Activated CD4-positive, alpha-beta memory T cell treated with anti-CD3 and anti-CD28 coated beads for 36 hours (primary cell): ENCODE measurements around the gene COL6A1. TPM values are rescaled to one million over a fixed set of nuclear protein-coding genes. Genes with fewer than 3 reads are reported as not detected.
"Not testable (repeated sequence)": the region's sequence is repeated elsewhere in the genome, so short reads cannot be mapped to it uniquely, and the experiment has no call there.

Experiments used
- CTCF ChIA-PET: fragments of 350-600 bp; sonication (Branson Sonifier 250); formaldehyde crosslinking; loops from one replicate; lab custom pipeline; 2021; ENCODE audit warnings: antibody characterized with exemption, inconsistent platforms; lab: Charles Lee
- POLR2A ChIA-PET: fragments of 350-600 bp; sonication (Branson Sonifier 250); formaldehyde crosslinking; loops from one replicate; lab custom pipeline; 2021; ENCODE audit warnings: antibody characterized with exemption; lab: Charles Lee
- DNase-seq: peaks from one replicate; pipeline ENCODE4 v3.0.0-alpha.2; 2020
- H3K27ac Mint-ChIP-seq: one replicate; pipeline ENCODE4 v1.8.0; 2021; ENCODE audit warnings: mixed read lengths
- H3K27me3 Mint-ChIP-seq: one replicate; pipeline ENCODE4 v1.8.0; 2021; ENCODE audit warnings: mixed read lengths
- H3K36me3 Mint-ChIP-seq: one replicate; pipeline ENCODE4 v1.8.0; 2021; ENCODE audit warnings: mixed read lengths
- H3K4me1 Mint-ChIP-seq: one replicate; pipeline ENCODE4 v1.8.0; 2021; ENCODE audit warnings: low read depth, mixed read lengths
- H3K4me3 Mint-ChIP-seq: one replicate; pipeline ENCODE4 v1.8.0; 2021; ENCODE audit warnings: mild to moderate bottlenecking, mixed read lengths
- H3K9me3 Mint-ChIP-seq: one replicate; pipeline ENCODE4 v1.8.0; 2021; ENCODE audit warnings: mixed read lengths
- intact Hi-C: fragments of 100-400 bp; cut with micrococcal nuclease; formaldehyde crosslinking; loops from one replicate; pipeline ENCODE4 v1.15.1; 2023
- total RNA-seq, 2 experiments: library from RNA; stranded (reverse); gene quantifications; one replicate each; pipeline ENCODE4 v1.2.3, GENCODE V29; 2021

COL6A1 gene
- total RNA-seq, 2 experiments from 2014 or later = 0.39 to 0.40 TPM

DNA sequence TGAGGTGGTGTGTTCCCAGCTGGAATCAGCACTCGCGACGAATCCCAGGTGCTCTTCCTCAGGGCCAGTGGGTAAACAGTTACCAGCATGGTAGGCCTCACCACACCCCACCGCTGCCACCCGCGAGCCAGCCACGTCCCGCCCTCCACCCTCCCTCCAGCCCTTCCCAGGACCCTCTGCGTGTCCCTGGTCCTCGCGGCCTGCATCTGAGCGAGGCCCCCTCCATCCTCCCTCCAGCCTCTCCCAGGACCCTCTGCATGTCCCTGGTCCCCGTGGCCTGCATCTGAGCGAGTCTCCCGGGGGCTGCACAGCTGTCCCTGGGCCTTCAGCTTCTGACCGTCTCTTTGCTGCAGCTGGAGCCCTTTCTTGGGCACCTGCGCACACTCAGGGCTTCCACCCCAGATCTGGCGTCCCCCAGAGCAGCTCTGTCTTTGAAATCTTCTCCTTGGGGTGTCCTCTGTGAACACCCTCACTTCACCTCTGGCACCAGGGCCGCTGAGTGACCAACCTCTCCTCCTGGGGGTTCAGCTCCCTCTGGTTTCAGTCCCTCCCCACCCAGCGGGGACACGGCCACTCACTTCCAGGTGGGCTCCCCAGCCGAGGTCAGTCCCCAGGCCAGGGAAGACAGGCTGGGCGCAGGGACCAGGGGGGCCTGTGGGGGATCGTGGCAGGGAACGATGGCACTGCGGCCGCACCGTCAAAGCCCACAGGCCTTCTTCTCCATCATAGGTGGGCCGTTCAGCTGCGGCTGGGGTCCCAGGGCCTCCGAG, 58.5 kb downstream of the COL6A1 start:
- Mint-ChIP-seq H3K27ac (no peak overlapping the region), H3K4me3 (no peak overlapping the region), H3K4me1 (no peaks in the 10 kb centered on the region), H3K9me3 (no peaks in the 10 kb centered on the region), H3K27me3 (peaks cover 2% of the 10 kb centered on the region), H3K36me3 (no peaks in the 10 kb centered on the region)
- CTCF ChIA-PET = interaction anchor here (0.6 kb wide), 1 partner anchor 59 kb away, joined by 3 read pairs; no protein-coding TSS in a partner anchor
- intact Hi-C loops = no loop called here
- no peak for DNase-seq
- POLR2A ChIA-PET = no interaction called here

DNA sequence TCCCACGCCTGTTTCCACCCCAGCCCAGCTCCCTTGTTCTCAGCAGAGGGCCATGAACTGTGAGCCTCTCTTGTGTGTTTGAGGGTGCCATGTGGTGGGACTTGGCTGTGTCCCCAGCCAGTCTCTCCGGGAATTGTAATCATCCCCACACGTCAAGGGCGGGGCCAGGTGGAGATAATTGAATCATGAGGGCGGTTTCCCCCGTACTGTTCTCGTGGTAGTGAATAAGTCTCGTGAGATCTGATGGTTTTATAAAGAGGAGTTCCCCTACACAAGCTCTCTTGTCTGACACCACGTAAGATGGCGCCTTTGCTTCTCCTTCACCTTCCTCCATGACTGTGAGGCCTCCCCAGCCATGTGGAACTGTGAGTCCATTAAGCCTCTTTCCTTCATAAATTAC, 59.1 kb downstream of the COL6A1 start:
- no peak overlapping the region for H3K4me3 Mint-ChIP-seq
- POLR2A ChIA-PET = no interaction called here
- H3K4me1 Mint-ChIP-seq = no peaks in the 10 kb centered on the region
- CTCF ChIA-PET = interaction anchor here (0.6 kb wide), 1 partner anchor 59 kb away, joined by 3 read pairs; no protein-coding TSS in a partner anchor
- no peaks in the 10 kb centered on the region for H3K36me3 Mint-ChIP-seq
- no peak overlapping the region for H3K27ac Mint-ChIP-seq
- peaks cover 2% of the 10 kb centered on the region for H3K27me3 Mint-ChIP-seq
- no peak for DNase-seq
- no peaks in the 10 kb centered on the region for H3K9me3 Mint-ChIP-seq
- intact Hi-C loops = no loop called here

DNA sequence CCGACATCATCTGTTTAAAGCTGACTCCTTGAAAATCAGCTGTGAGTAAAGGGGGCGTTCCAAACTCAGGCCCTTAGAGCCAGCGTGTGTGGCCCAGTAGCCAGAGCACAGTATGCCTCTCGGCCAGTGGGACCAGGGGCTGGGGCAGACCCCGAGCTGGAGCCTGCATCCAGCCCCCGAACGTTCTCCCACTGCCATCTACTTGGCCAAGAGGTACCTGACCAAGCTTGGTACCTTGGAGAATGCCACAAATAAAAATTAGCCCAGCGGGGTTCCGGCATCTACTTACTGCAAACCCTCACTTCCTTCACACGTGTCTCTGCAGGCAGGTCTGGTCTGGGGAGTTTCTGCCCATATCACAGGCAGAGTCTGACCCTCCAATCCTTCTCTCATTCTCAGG, 59.6 kb downstream of the COL6A1 start:
- DNase-seq = no peak
- Mint-ChIP-seq H3K4me3 (no peak overlapping the region), H3K4me1 (no peaks in the 10 kb centered on the region), H3K9me3 (no peaks in the 10 kb centered on the region), H3K27me3 (peaks cover 2% of the 10 kb centered on the region), H3K36me3 (no peaks in the 10 kb centered on the region), H3K27ac (no peak overlapping the region)
- ChIA-PET POLR2A (no interaction called here), CTCF (no interaction called here)
- intact Hi-C loops = no loop called here

DNA sequence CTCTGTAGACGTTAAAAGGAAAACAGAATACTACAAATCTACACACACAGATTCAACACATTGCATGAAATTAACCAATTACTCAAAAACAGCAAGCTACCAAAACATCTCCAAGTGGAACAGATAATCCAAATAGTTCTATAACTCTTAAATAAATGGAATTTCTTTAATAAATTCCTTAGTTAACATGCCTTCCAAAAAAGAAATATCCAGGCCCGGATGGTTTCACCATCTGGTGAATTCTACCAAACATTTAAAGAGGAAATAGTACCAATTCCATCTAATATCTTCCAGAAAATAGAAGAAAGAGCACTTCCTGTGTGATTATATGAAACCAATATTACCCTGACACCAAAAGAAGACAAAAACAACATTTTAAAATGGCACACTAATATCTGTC, 63.6 kb downstream of the COL6A1 start:
- intact Hi-C loops = no loop called here
- Mint-ChIP-seq H3K36me3 (no peaks in the 10 kb centered on the region), H3K27me3 (peaks cover 2% of the 10 kb centered on the region), H3K4me3 (no peak overlapping the region), H3K4me1 (no peaks in the 10 kb centered on the region), H3K9me3 (no peaks in the 10 kb centered on the region), H3K27ac (no peak overlapping the region)
- POLR2A ChIA-PET = no interaction called here
- DNase-seq = no peak
- CTCF ChIA-PET = no interaction called here

DNA sequence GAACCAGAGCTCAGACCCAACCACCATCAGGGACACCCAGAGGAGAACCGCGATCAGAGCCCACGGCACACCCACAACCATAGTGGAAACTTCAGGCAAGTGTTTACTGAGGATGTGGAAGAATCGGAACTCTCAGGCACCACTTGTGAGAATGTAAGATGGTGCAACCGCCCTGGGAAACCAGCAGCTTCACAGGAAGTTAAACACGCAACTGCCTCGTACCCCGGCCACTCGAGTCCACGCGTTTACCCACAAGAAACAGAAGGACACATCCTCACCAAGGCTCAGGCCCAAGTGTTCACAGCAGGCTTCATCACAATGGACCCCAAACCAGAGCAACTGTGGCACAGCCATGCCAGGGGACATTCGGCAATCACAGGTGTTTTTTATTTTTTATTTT, 64.9 kb downstream of the COL6A1 start:
- intact Hi-C loops = no loop called here
- CTCF ChIA-PET = no interaction called here
- no peak for DNase-seq
- POLR2A ChIA-PET = no interaction called here
- Mint-ChIP-seq H3K27ac (no peak overlapping the region), H3K27me3 (peaks cover 2% of the 10 kb centered on the region), H3K36me3 (no peaks in the 10 kb centered on the region), H3K9me3 (no peaks in the 10 kb centered on the region), H3K4me1 (no peaks in the 10 kb centered on the region), H3K4me3 (no peak overlapping the region)

DNA sequence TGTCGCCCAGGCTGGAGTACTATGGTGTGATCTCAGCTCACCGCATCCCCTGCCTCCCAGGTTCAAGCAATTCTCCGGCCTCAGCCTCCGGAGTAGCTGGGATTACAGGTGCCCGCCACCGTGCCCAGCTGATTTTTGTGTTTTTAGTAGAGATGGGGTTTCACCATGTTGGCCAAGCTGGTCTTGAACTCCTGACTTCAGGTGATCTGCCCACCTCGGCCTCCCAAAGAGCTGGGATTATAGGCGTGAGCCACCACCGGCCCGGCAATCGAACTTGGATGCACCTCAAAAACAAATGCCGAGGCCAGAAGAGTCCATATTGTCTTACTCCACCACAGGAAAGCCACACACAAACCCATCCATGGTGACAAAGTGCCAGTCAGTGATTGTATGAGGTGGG, 65.3 kb downstream of the COL6A1 start:
- H3K27ac Mint-ChIP-seq, intact Hi-C loops, POLR2A ChIA-PET, H3K36me3 Mint-ChIP-seq, DNase-seq, H3K4me1 Mint-ChIP-seq, CTCF ChIA-PET, H3K4me3 Mint-ChIP-seq, H3K9me3 Mint-ChIP-seq, H3K27me3 Mint-ChIP-seq: not testable (repeated sequence)

DNA sequence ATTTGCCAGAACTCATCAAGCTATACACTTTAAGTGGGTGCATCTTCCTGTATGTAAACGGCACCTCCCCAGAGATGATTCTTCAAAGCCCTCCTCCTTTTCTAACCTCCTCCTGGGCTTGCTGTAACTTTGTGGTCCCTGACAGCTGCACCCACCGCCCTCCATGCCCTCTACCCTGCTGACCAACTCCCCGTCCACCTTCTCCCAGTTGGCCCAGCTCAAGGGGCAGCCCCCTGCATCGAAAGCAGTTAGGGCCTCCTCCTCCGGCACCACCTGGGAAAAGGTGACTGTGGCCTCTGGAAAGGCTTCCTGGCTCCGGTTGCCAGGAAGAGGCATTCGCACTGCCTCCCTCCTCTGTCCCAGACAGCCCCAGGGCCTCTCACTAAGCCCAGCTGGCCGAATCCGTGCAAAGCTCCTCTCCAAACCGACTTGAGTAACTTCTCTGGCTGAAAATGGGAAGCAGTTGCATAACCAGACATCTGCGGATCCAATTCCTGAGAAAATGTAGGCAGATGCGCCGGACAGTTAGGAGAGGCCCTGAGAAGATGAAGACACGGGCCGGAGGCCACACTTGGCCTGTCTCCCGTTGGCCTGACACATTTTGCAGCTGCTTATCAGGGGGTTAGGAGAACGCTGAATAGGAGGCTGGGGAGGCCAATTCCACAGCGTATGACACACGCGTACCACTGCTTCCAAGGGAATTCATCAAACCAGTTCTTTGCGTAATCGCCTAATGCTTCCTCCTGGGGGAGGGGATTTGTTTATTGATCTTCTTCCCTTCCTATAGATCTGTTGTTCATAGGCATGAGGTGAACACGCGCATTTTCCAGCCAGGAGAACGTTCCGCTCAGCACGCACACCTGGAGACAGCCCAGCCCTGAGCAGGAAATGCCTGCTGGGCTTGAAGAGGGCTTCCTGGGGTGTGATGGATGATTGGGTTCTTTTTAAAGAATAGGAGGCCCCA, 67.6 kb downstream of the COL6A1 start:
- intact Hi-C loops = no loop called here
- H3K4me3 Mint-ChIP-seq = no peak overlapping the region
- H3K36me3 Mint-ChIP-seq = no peaks in the 10 kb centered on the region
- no peak for DNase-seq
- POLR2A ChIA-PET = no interaction called here
- no peaks in the 10 kb centered on the region for H3K4me1 Mint-ChIP-seq
- H3K27me3 Mint-ChIP-seq = peaks cover 5% of the 10 kb centered on the region
- no peak overlapping the region for H3K27ac Mint-ChIP-seq
- CTCF ChIA-PET = no interaction called here
- no peaks in the 10 kb centered on the region for H3K9me3 Mint-ChIP-seq

DNA sequence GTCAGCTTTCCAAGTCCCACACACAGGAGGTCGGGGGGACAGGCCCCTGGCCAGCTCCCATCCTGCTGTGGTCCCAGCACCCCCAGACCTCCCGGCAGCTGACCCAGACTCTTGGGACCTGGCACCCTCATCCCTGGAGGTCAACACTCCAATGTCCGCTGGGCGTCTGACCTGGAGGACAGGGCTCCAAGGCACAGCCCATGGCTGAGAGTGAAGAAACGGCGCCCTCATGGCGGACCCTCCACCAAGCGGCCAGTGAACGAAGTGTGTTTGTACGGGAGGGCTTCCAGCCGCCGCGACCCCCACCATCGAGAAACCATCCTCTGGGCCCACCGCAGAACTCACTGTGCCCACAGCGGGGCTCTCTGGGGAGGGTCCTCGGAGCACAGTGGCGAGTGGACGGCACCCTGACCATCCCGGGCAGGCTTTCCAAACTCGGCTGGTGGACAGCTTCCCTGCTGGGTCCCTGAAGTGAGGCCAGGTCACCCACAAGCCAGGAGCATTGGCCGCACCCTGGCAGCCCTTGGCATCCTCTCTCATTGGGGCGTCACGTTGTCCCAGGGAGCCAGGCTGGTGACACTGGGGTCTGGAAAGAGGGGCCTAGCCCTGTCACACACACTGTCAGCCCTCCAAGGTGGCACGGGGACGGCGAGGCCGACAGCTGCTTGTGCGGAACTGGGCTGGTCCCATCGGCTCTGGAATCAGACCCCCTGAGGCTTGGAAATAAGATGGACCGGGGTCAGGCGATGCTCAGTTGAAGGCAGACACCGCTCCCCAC, 68.5 kb downstream of the COL6A1 start:
- peaks cover 5% of the 10 kb centered on the region for H3K27me3 Mint-ChIP-seq
- no peak overlapping the region for H3K27ac Mint-ChIP-seq
- no peak for DNase-seq
- H3K4me1 Mint-ChIP-seq = no peaks in the 10 kb centered on the region
- intact Hi-C loops = no loop called here
- no peaks in the 10 kb centered on the region for H3K9me3 Mint-ChIP-seq
- POLR2A ChIA-PET = no interaction called here
- CTCF ChIA-PET = no interaction called here
- no peak overlapping the region for H3K4me3 Mint-ChIP-seq
- H3K36me3 Mint-ChIP-seq = no peaks in the 10 kb centered on the region

DNA sequence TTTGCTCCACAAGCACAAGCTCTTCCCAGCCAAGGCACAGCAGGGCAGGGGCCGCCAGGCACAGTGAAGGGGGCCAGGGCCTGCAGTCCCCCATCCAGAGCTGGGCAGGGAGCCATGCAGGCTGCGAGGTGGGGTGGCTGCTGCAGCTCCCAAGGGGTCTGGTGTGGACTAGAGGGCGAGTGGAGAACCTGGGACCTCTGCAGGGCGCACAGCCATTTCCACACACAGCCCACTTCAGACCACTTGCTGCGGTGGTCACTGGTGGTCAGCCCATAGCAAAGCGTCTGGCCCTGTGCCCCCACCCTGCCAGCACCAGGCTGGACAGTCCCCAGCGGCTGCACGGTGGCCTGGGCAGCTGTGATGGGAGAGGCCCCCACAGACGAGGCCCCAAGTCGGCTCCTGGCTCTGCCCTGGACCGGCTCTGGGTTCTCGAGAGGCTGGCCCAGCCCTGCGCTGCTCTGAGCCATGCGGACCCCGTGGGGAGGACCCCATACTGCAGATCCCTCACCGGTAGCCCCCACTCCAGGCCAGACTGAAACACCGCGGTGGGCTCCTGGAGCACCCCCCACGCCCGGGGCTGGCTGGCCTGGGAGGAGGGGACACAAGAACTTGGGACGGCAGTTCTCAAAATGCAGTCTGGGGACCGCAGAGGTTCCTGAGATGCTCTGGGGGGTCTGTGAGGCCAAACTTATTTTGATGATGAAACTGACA, 69.3 kb downstream of the COL6A1 start:
- intact Hi-C loops = no loop called here
- CTCF ChIA-PET = no interaction called here
- POLR2A ChIA-PET = no interaction called here

DNA sequence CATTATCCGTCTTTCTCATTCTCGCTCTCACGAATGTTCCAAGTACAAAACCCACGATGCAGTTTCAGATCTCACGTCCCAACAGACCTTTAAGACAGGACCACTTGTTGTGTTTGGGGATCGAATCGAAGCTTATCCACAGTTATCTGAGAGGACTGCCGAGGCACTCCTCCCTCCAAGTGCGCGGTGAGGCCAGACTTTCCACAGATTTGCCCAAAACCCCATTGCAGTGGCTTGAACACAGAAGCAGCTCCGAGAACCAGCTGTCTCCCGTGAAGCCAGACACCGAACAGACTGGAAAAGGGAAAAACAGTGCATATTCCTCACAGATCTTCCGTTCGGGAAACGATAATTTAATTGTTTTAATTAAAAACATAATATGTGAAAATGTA, 69.8 kb downstream of the COL6A1 start:
- ChIA-PET POLR2A (no interaction called here), CTCF (no interaction called here)
- Mint-ChIP-seq H3K9me3 (no peaks in the 10 kb centered on the region), H3K36me3 (no peaks in the 10 kb centered on the region), H3K27ac (no peak overlapping the region), H3K4me1 (no peaks in the 10 kb centered on the region), H3K27me3 (peaks cover 10% of the 10 kb centered on the region), H3K4me3 (no peak overlapping the region)
- no peak for DNase-seq
- intact Hi-C loops = no loop called here

More for the DNA sequence above, 69.3 kb downstream of the COL6A1 start:
- no peaks in the 10 kb centered on the region for H3K36me3 Mint-ChIP-seq
- no peak overlapping the region for H3K27ac Mint-ChIP-seq
- DNase-seq = no peak
- H3K4me1 Mint-ChIP-seq = no peaks in the 10 kb centered on the region
- peaks cover 5% of the 10 kb centered on the region for H3K27me3 Mint-ChIP-seq
- H3K4me3 Mint-ChIP-seq = no peak overlapping the region
- H3K9me3 Mint-ChIP-seq = no peaks in the 10 kb centered on the region

DNA sequence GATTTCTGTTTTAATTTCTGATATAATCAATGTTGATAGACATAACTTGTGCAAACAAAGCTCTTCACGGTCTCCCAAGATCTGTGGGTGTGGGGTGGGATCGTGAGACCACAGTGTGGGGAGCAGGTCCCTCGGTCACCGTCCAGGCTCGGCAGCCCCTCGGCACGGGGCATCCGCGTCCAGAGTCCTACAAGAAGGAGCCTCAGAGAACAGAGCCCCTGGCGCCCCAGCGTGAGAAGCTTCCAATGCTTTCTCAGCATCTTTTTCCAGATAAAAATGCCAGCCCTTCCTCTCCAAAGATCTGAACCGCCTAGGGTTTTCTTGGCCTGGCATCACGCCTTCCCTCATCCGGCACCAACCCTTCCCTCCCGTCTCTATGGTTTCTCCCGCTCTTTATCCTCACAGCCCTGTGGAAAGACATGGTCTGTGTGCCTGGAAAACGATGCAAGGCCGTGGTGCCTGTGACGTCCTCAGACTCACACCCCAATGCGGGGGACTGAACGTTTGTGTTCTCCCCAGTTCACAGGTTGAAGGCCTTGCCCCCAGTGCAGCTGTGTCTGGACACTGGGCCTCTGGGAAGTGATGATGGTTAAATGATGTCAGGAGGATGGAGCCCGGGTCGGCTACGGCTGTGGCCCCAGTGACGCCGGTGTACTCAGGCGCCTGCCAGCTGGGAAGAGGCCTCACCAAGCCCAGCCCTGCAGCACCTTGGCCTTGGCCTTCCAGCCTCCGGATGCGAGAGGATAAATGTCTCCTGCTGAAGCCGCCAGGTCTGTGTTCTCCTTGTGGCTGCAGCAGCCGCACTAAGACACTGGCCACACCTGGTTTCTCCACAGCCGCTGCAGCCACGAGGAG, 70.5 kb downstream of the COL6A1 start:
- DNase-seq = no peak
- H3K36me3 Mint-ChIP-seq = no peaks in the 10 kb centered on the region
- no peaks in the 10 kb centered on the region for H3K9me3 Mint-ChIP-seq
- H3K27me3 Mint-ChIP-seq = peaks cover 10% of the 10 kb centered on the region
- POLR2A ChIA-PET = no interaction called here
- no peak overlapping the region for H3K4me3 Mint-ChIP-seq
- CTCF ChIA-PET = no interaction called here
- H3K27ac Mint-ChIP-seq = no peak overlapping the region
- H3K4me1 Mint-ChIP-seq = no peaks in the 10 kb centered on the region
- intact Hi-C loops = no loop called here
